GM12878 (cell line): Measurements from ENCODE around the gene PCSK1. TPM values are rescaled to one million over a fixed set of nuclear protein-coding genes. Genes with fewer than 3 reads are reported as not detected.

ENCODE experiments used
- ATAC-seq: fragments of 200-7000 bp; cut with Tn5 transposase; 3 replicates; pipeline ENCODE4 v1.9.1; 2020; ENCODE audit warnings: mild to moderate bottlenecking, moderate library complexity
- Bru-seq: library from RNA; stranded (reverse); fragments of 400-500 nt; gene quantifications from one replicate; lab custom pipeline; 2021; lab: Mats Ljungman, UMichigan
- BruChase-seq, 2 experiments: library from RNA; stranded (reverse); fragments of 400-500 nt; gene quantifications; one replicate each; lab custom pipeline; 2021; lab: Mats Ljungman, UMichigan
- BruUV-seq: library from RNA; stranded (reverse); fragments of 400-500 nt; replicated peaks from 2 replicates; lab custom pipeline; 2021; lab: Mats Ljungman, UMichigan
- CTCF ChIA-PET: fragments of 300-600 bp; sonication (Branson Sonifier 250); formaldehyde crosslinking; extraction: SDS; loops from one replicate; lab custom pipeline; 2021; ENCODE audit warnings: inconsistent platforms; lab: Yijun Ruan, JAX
- POLR2A ChIA-PET: fragments of 350-600 bp; formaldehyde crosslinking; extraction: SDS; loops from one replicate; lab custom pipeline; 2021; ENCODE audit warnings: inconsistent platforms; lab: Charles Lee
- RAD21 ChIA-PET: fragments of 300-600 bp; sonication (Branson Sonifier 250); formaldehyde crosslinking; loops from one replicate; lab custom pipeline; 2023; ENCODE audit warnings: antibody characterized with exemption; ENCODE audit not compliant: unreplicated experiment; lab: Charles Lee
- SMC1A ChIA-PET: fragments of 300-600 bp; sonication (Branson Sonifier 250); formaldehyde crosslinking; loops from one replicate; lab custom pipeline; 2023; ENCODE audit not compliant: unreplicated experiment, uncharacterized antibody; lab: Charles Lee
- DNase-seq: peaks from one replicate; pipeline ENCODE4 v3.0.0-alpha.2; 2011; ENCODE audit warnings: low read depth, low spot score
- FAIRE-seq: peaks from 3 replicates; lab custom pipeline; 2011; peaks lifted over from hg19 to GRCh38; lab: Jason Lieb, UNC
- H2AFZ ChIP-seq: 2 replicates; pipeline ENCODE4 v1.6.0; 2011; ENCODE audit warnings: low read depth, low read length, control low read depth; ENCODE audit not compliant: control insufficient read depth
- H3K27ac ChIP-seq: 2 replicates; pipeline ENCODE4 v1.5.1; 2011; ENCODE audit warnings: control low read depth; ENCODE audit not compliant: control insufficient read depth, insufficient read depth
- H3K27me3 ChIP-seq, 2 experiments: replicated peaks in 1 of 2; 2 replicates each; pipeline versions ENCODE4 v1.6.0 to v1.6.1; 2011; ENCODE audit warnings: low read length in 1 of 2; ENCODE audit not compliant: control insufficient read depth in 2 of 2, insufficient read depth in 2 of 2
- H3K36me3 ChIP-seq, 2 experiments: 2 replicates each; pipeline ENCODE4 v1.5.1; 2011; ENCODE audit warnings: low read length in 1 of 2; ENCODE audit not compliant: control insufficient read depth in 2 of 2, insufficient read depth in 2 of 2
- H3K4me1 ChIP-seq: 2 replicates; pipeline ENCODE4 v1.6.1; 2011; ENCODE audit warnings: mild to moderate bottlenecking, low read length, moderate library complexity, mixed read lengths; ENCODE audit not compliant: control insufficient read depth, insufficient read depth
- H3K4me2 ChIP-seq: 2 replicates; pipeline ENCODE4 v1.6.0; 2011; ENCODE audit warnings: control low read depth; ENCODE audit not compliant: control insufficient read depth, insufficient read depth
- H3K4me3 ChIP-seq: fragments of 200-600 bp; sonication (generic); 2 replicates; pipeline ENCODE4 v1.5.1; 2016
- H3K79me2 ChIP-seq: 2 replicates; pipeline ENCODE4 v1.6.0; 2011; ENCODE audit warnings: low read length; ENCODE audit not compliant: control insufficient read depth, insufficient read depth
- H3K9ac ChIP-seq: 2 replicates; pipeline ENCODE4 v1.8.0; 2011; ENCODE audit warnings: low read length, control low read depth, mixed read lengths; ENCODE audit not compliant: control insufficient read depth, insufficient read depth
- H3K9me3 ChIP-seq: replicated peaks from 3 replicates; pipeline ENCODE4 v1.5.1; 2011; ENCODE audit warnings: mild to moderate bottlenecking, low read length; ENCODE audit not compliant: control insufficient read depth, insufficient read depth
- H4K20me1 ChIP-seq: 2 replicates; pipeline ENCODE4 v1.6.0; 2011; ENCODE audit not compliant: control insufficient read depth, insufficient read depth
- BMI1 ChIP-seq: fragments of 450-650 bp; IDR thresholded peaks from 2 replicates; pipeline ENCODE4 v1.6.1; 2016; ENCODE audit warnings: mild to moderate bottlenecking, moderate library complexity, borderline replicate concordance
- BRCA1 ChIP-seq: IDR thresholded peaks from 2 replicates; pipeline ENCODE4 v1.6.1; 2011; ENCODE audit warnings: low read depth, low read length, improper control_type of control experiment
- EP300 ChIP-seq, 2 experiments: fragments of 150-350 bp in 1 of 2; IDR thresholded peaks; 2 replicates each; pipeline ENCODE4 v1.6.1; 2011 to 2012; ENCODE audit warnings: low read depth in 2 of 2, low read length in 2 of 2, borderline replicate concordance in 1 of 2, improper control_type of control experiment in 1 of 2, inconsistent platforms in 1 of 2; ENCODE audit not compliant: control insufficient read depth in 1 of 2
- ESRRA ChIP-seq: IDR thresholded peaks from 2 replicates; pipeline ENCODE4 v1.6.1; 2012; ENCODE audit warnings: mild to moderate bottlenecking, low read length, improper control_type of control experiment
- IKZF2 ChIP-seq, 2 experiments: fragments of 450-650 bp; IDR thresholded peaks; 2 replicates each; pipeline ENCODE4 v1.6.1; 2017; ENCODE audit warnings: mild to moderate bottlenecking in 2 of 2, moderate library complexity in 2 of 2
- MTA2 ChIP-seq: fragments of 450-650 bp; IDR thresholded peaks from 2 replicates; pipeline ENCODE4 v1.6.1; 2016; ENCODE audit warnings: low read depth, mild to moderate bottlenecking, moderate library complexity
- NFYB ChIP-seq: IDR thresholded peaks from 2 replicates; pipeline ENCODE4 v1.6.1; 2011; ENCODE audit warnings: low read depth, mild to moderate bottlenecking, low read length, improper control_type of control experiment, moderate library complexity; ENCODE audit not compliant: insufficient read depth
- POU2F2 ChIP-seq: IDR thresholded peaks from 3 replicates; pipeline ENCODE4 v1.6.1; 2011; ENCODE audit warnings: low read depth, mild to moderate bottlenecking, low read length, borderline replicate concordance
- SMAD5 ChIP-seq: IDR thresholded peaks from 2 replicates; pipeline ENCODE4 v1.6.1; 2016; ENCODE audit warnings: antibody characterized with exemption, low read depth
- SP1 ChIP-seq: IDR thresholded peaks from one replicate; pipeline ENCODE4 v1.6.1; 2011; ENCODE audit warnings: low read depth, low read length
- SUZ12 ChIP-seq: fragments of 200-600 bp; sonication (generic); IDR thresholded peaks from one replicate; pipeline ENCODE4 v1.6.1; 2018; ENCODE audit warnings: antibody characterized with exemption, mild to moderate bottlenecking; ENCODE audit not compliant: unreplicated experiment
- ZNF687 ChIP-seq: fragments of 450-650 bp; IDR thresholded peaks from 2 replicates; pipeline ENCODE4 v1.6.1; 2017; ENCODE audit warnings: mild to moderate bottlenecking, moderate library complexity
- WGBS: methylation state at CpG from one replicate; pipeline ENCODE4 v1.1.6; 2016; ENCODE audit warnings: low lambda C conversion rate; ENCODE audit not compliant: insufficient replicate concordance, insufficient coverage; ENCODE audit errors: missing lambda C conversion rate; 5-methylcytosine and 5-hydroxymethylcytosine counted together
- in situ Hi-C: fragments of 300-500 bp; cut with MboI; formaldehyde crosslinking; loops from 9 replicates; pipeline ENCODE4 v1.14.3; 2018; ENCODE audit warnings: mixed read lengths
- intact Hi-C: fragments of 100-400 bp; cut with micrococcal nuclease; formaldehyde crosslinking; loops from one replicate; pipeline ENCODE4 v1.14.2; 2022; ENCODE audit not compliant: unreplicated experiment
- long read RNA-seq, 2 experiments: library from polyadenylated mRNA; unstranded; transcript quantifications; one replicate each; pipeline ENCODE4 v2.0.0, GENCODE V29; 2019 to 2020
- polyA minus RNA-seq, 3 experiments: library from RNA; depleted of rRNA, polyadenylated mRNA; stranded (reverse); fragments of >200 nt; gene quantifications; 2 replicates each; pipeline ENCODE4 v1.2.3, GENCODE V29; 2011
- polyA plus RNA-seq, 11 experiments: library from polyadenylated mRNA; depleted of rRNA in 4 of 11; unstranded in 6 of 11; stranded (reverse) in 5 of 11; fragments of >200 nt; fragmentation: Nextera tagmentation in 4 of 11; fragmentation: Illumina TruSeq in 1 of 11; extraction: Ambion mirVana in 4 of 11; extraction: Trizol in 1 of 11; gene quantifications; 1 replicate in 1 of 11; 2 replicates in 10 of 11; pipeline versions ENCODE4 v1.2.1 to v1.2.3, GENCODE V29; 2011 to 2016; ENCODE audit warnings: inconsistent platforms in 2 of 11, missing spikeins in 2 of 11, low read depth in 1 of 11
- total RNA-seq, 4 experiments: library from RNA; depleted of rRNA in 3 of 4; stranded (reverse); fragments of >200 nt in 3 of 4; fragmentation: Illumina TruSeq in 1 of 4; extraction: Trizol in 1 of 4; gene quantifications; 2 replicates each; pipeline versions ENCODE4 v1.2.1 to v1.2.3, GENCODE V29; 2013 to 2021

The PCSK1 gene
- not detected in 2 replicates for total RNA-seq (2013; cell fraction: nucleolus; rRNA removed)
- total RNA-seq (2014; rRNA removed): 0.05 and 0.06 TPM in 2 replicates
- total RNA-seq (2014; rRNA removed; fragmentation: Illumina TruSeq; extraction: Trizol): not detected in 2 replicates
- 0.08 TPM in 1 of 2 replicates, not detected in the other for total RNA-seq (2021)
- polyA plus RNA-seq (2011; ENCODE audit: low read depth): not detected
- 0.20 and 0.35 TPM in 2 replicates for polyA plus RNA-seq (2011; rRNA removed)
- polyA plus RNA-seq (2011; cell fraction: cytosol; rRNA removed): 0.04 and 0.05 TPM in 2 replicates
- polyA plus RNA-seq (2011; cell fraction: nucleus; rRNA removed): 0.09 and 0.26 TPM in 2 replicates
- polyA plus RNA-seq (2012): not detected in 2 replicates
- 0.03 and 0.10 TPM in 2 replicates for polyA plus RNA-seq (2014; fragmentation: Illumina TruSeq; extraction: Trizol)
- under 1 TPM in 1 of 2 experiments, not detected in 1; 0.06 TPM for polyA plus RNA-seq (2014; fragmentation: Nextera tagmentation; extraction: Ambion mirVana)
- 0.01 TPM in 1 of 2 replicates, not detected in the other for polyA plus RNA-seq (2014; rRNA removed)
- polyA plus RNA-seq (2016; fragmentation: Nextera tagmentation; extraction: Ambion mirVana): under 1 TPM in 1 of 2 experiments, not detected in 1; 0.24 TPM
- polyA minus RNA-seq (2011; rRNA and poly(A)+ RNA removed): 0.05 and 0.66 TPM in 2 replicates
- 0.83 TPM in 1 of 2 replicates, not detected in the other for polyA minus RNA-seq (2011; cell fraction: cytosol; rRNA and poly(A)+ RNA removed)
- polyA minus RNA-seq (2011; cell fraction: nucleus; rRNA and poly(A)+ RNA removed): 0.29 TPM in 1 of 2 replicates, not detected in the other
- percentile 7 among the genes with signal in this experiment for Bru-seq, nascent RNA
- BruChase-seq, experiment 1, labeled RNA remaining after a 6-hour chase: percentile 6 among the genes with signal in this experiment
- percentile 2 among the genes with signal in this experiment for BruChase-seq, experiment 2, labeled RNA remaining after a 2-hour chase
- long read RNA-seq, experiment 1, full-length matches to known transcripts: 1 of 2 reads
- long read RNA-seq, experiment 1, partial matches to known transcripts: 1 of 2 reads
- long read RNA-seq, experiment 1, other reads (novel, unspliced or antisense): 0 of 2 reads
- long read RNA-seq, experiment 2, full-length matches to known transcripts: 2 of 2 reads
- long read RNA-seq, experiment 2, partial matches to known transcripts: 0 of 2 reads
- long read RNA-seq, experiment 2, other reads (novel, unspliced or antisense): 0 of 2 reads

- no peaks in the 10 kb centered on the region for H4K20me1 ChIP-seq
- peak; percentile 22 for ATAC-seq
- intact Hi-C loops: loop anchor here (10.0 kb wide), 1 partner anchor 508 kb away; no protein-coding TSS in a partner anchor
- TF ChIP-seq IKZF2 (IDR thresholded peaks at IDR 0.05) (no peak), SP1 (no peak), ZNF687 (no peak), SUZ12 (no peak), POU2F2 (no peak), SMAD5 (no peak), BRCA1 (no peak), MTA2 (no peak), BMI1 (no peak), NFYB (no peak), EP300 (IDR thresholded peaks at IDR 0.05; ENCODE audit: borderline replicate concordance in 1 of 2, control insufficient read depth in 1 of 2, low read depth in 2 of 2, low read length in 2 of 2) (no peak), ESRRA (no peak)
- TF ChIP-seq, all 136 proteins: peak for 0
- ChIA-PET POLR2A (no interaction called here), RAD21 (no interaction called here), SMC1A (interaction anchor here (0.9 kb wide), 1 partner anchor 88 kb away, joined by 3 read pairs; no protein-coding TSS in a partner anchor), CTCF (interaction anchor here (1.1 kb wide), 1 partner anchor 88 kb away, joined by 4 read pairs; no protein-coding TSS in a partner anchor)
- Histone ChIP-seq H3K9me3 (no peaks in the 10 kb centered on the region; the same call in 2 of the 3 replicates), H3K27me3 (peaks cover 0 to 10% of the 10 kb centered on the region in 2 experiments; a peak in 2 of 4 replicates), H3K36me3 (no peaks in the 10 kb centered on the region), H2AFZ (no peak within 1 kb of the TSS), H3K79me2 (no peaks in the 10 kb centered on the region), H3K4me2 (peak within 1 kb of the TSS; percentile 15), H3K4me3 (no peak within 1 kb of the TSS), H3K9ac (no peak within 1 kb of the TSS), H3K4me1 (peaks cover 5% of the 10 kb centered on the region; the same call in 1 of the 2 replicates), H3K27ac (no peak within 1 kb of the TSS)
- in situ Hi-C loops: no loop called here
- under 1% methylated on average over 19 of the region's 19 CpGs for WGBS
- FAIRE-seq (no peak), DNase-seq (no peak)
- BruUV-seq: no TSS peak
These were observed at the start of gene PCSK1 for GRCh38 chr5:96433066-96433447. TSS of gene PCSK1 (minus strand) at chr5:96433248. CDS start at chr5:96433042, 206 bp downstream.
